GM18507 (cell line): ENCODE measurements around the gene ANXA7.
"Not testable (repeated sequence)": the region's sequence is repeated elsewhere in the genome, so short reads cannot be mapped to it uniquely, and the experiment has no call there.

Experiments
- DNase-seq: peaks from one replicate; pipeline ENCODE4 v3.0.0; 2011; ENCODE audit warnings: low read depth; ENCODE audit not compliant: insufficient read length; ENCODE audit errors: extremely low spot score
- FAIRE-seq: peaks from 2 replicates; lab custom pipeline; 2011; peaks lifted over from hg19 to GRCh38; lab: Jason Lieb, UNC

Gene ANXA7

DNA sequence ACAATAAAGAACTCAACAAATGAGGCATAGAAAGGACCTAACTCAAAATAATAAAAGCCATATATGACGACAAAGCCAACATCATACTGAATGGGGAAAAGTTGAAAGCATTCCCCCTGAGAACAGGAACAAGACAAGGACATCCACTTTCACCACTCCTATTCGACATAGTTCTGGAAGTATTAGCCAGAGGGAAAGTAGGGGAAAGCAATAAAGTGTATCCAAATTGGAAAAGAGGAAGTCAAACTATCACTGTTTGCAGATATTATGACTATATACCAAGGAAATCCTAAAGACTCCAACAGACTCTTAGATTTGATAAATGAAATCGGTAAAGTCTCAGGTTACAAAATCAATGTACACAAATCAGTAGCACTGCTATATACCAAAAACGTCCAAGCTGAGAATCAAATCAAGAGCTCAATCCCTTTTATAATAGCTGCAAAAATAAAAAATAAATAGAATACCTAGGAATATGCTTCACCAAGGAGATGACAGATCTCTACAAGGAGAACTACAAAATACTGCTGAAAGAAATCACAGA is 4.8 kb downstream of the ANXA7 start:
- FAIRE-seq = no peak
- DNase-seq = no peak

DNA sequence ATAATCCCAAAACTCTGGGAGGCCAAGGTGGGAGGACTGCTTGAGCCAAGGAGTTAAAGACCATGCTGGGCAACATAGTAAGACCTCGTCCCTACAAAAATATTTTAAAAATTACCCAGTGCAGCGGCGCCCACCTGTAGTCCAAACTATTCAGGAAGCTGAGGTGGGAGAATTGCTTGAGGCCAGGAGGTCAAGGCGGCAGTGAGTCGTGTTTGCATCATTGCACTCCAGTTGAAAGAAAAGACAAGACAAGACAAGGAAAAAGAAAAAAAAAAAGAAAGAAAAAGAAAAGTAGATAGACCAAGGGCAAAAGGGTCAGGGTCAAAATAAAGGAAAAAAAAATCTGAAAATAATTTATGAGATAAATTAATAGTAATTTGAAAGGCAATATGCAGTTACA is 5.8 kb downstream of the ANXA7 start:
- DNase-seq (no peak), FAIRE-seq (no peak)

DNA sequence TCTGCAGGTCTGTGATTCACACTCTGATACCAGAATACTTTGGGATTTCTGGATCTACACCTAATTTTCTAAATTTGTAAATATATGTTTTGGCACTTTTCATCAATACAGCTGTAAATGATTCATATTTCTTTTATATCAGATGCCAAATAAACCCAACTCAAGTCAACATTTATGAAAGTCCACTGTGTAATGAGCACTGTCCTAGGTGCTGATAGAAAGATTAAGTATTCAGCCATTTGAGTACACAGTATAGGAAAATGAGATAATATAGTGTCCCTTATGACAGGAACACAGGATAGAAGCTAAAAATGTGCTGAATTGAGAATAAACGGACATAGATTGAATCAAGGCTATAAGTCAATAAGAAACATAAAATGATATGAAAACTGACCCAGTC is 6.4 kb downstream of the ANXA7 start:
- DNase-seq (no peak), FAIRE-seq (no peak)

DNA sequence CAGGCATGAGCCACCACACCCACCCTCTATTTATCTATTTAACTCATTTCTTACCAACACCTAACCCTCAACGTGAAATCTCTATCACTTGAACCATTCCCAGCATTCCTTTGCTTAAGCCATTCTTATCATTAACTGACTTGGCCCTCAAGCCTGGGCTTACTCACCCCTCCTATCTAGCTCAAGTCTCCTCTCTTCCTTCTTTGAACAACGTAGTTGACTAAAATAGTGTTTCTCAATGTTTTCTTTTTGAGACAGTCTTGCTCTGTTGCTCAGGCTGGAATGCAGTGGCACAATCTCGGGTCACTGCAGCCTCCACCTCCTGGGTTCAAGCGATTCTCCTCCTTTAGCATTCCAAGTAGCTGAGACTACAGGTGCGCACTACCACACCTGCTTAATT is 7.0 kb downstream of the ANXA7 start:
- no peak for FAIRE-seq
- DNase-seq = no peak

- DNase-seq (no peak), FAIRE-seq (peak; percentile 41)
Observed at GRCh38 chr10:73405556-73405955, 8.3 kb downstream of the ANXA7 start.

DNA sequence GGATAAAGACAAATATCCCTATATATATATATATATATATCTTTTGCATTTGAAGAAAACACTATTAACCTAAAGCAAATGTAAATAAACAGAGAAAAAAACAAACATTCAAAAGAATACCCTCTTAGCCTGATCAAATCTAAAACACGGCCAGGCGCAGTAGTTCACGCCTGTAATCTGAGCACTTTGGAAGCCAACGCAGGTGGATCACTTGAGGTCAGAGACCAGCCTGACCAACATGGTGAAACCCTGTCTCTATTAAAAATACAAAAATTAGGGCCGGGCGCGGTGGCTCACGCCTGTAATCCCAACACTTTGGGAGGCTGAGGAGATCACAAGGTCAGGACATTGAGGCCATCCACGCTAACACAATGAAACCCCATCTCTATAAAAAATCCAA is 9.2 kb downstream of the ANXA7 start:
- FAIRE-seq (no peak), DNase-seq (no peak)

DNA sequence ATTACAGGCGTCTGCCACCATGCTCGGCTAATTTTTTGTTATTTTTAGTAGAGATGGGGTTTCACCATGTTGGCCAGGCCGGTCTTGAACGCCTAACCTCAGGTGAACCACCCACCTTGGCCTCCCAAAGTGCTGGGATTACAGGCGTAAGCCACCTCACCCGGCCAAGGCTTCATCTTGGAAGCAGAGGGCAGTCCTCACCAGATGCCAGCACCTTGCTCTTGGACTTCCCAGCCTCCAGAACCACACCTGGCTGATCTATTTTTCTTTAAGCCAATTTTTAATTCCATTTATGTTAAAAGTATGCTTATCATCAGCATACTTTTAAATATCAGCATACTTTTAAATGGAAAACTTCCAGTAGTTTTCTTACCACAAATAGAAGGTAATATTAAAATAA is 12.2 kb downstream of the ANXA7 start:
- DNase-seq (no peak), FAIRE-seq (no peak)

GRCh38 chr10:73399063-73399462 is 14.8 kb downstream of the ANXA7 start:
- no peak for DNase-seq
- FAIRE-seq = no peak

DNA sequence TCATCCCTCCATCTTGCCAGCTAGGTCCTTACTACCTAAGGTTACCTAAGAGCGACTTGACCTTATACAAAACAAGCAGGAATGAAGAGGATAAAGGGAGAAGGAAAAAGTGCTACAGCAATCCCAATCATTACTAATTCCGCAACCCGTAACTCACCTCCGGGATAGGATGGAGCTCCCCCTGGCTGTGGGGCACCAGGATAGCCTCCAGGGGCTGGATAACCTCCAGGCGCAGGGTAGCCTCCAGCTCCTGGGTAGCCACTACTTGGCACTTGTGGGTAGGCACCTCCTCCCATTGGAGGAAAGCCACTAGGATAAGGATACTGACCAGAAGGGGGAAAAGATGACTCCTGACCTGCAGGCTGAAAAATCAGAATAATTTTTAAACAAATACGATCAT is 15.8 kb downstream of the ANXA7 start:
- FAIRE-seq (no peak), DNase-seq (no peak)

DNA sequence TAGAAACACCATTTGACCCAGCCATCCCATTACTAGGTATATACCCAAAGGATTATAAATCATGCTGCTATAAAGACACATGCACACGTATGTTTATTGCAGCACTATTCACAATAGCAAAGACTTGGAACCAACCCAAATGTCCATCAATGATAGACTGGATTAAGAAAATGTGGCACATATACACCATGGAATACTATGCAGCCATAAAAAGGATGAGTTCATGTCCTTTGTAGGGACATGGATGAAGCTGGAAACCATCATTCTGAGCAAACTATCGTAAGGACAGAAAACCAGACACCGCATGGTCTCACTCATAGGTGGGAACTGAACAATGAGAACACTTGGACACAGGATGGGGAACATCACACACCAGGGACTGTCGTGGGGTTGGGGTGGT is 19.5 kb downstream of the ANXA7 start:
- not testable (repeated sequence) for FAIRE-seq, DNase-seq

GRCh38 chr10:73388228-73388627 is 25.6 kb downstream of the ANXA7 start:
- DNase-seq = no peak
- no peak for FAIRE-seq

DNA sequence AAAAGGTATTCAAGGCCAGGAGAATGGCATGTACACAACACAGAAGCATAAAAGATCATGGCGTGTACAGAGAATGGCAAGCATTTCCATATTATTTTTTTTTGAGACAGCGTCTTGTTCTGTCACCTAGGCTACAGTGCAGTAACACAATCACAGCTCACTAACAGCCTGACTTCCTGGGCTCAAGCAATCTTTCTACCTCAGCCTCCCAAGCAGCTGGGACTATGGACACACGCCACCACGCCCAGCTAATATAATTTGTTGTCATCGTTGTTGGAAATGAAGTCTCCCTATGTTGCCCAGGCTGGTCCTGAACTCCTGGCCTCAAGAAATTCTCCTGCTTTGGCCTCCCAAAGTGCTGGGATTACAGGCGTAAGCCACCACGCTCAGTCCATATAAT is 27.3 kb downstream of the ANXA7 start:
- DNase-seq (no peak), FAIRE-seq (no peak)

GRCh38 chr10:73379064-73379748 is 34.7 kb downstream of the ANXA7 start:
- FAIRE-seq (no peak), DNase-seq (no peak)

DNA sequence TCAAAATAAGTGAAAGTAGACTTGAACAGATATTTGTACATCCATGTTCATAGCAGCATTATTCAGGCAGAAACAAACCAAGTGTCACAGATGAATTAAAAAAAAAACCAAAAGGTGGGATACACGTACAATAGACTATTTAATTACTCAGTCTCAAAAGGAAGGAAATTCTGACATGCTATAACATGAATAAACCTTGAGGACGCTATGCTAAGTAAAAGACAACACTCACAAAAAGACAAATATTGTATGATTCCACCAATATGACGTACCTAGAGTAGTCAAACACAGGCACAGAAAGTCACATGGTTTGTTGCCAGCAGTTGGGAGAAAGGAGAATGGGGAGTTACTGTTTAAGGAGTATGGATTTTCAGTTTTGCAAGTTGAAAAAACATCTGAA is 37.2 kb downstream of the ANXA7 start:
- FAIRE-seq = no peak
- DNase-seq = no peak

DNA sequence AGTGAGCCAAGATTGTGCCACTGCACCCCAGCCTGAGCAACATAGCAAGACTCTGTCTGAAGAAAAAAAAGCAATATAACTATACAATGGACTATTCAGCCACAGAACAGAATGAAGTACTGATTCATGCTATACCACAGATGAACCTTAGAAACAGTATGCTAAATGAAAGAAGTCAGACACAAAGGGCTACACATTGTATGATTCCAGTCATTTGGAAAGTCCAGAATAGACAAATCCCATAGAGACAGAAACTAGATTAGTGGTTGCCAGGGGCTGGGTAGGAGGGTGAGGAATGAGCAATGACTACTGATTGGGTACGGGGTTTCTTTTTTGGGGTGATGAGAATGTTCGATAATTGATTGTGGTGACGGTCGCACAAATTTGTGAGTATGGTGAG is 45.6 kb downstream of the ANXA7 start:
- FAIRE-seq (no peak), DNase-seq (no peak)

DNA sequence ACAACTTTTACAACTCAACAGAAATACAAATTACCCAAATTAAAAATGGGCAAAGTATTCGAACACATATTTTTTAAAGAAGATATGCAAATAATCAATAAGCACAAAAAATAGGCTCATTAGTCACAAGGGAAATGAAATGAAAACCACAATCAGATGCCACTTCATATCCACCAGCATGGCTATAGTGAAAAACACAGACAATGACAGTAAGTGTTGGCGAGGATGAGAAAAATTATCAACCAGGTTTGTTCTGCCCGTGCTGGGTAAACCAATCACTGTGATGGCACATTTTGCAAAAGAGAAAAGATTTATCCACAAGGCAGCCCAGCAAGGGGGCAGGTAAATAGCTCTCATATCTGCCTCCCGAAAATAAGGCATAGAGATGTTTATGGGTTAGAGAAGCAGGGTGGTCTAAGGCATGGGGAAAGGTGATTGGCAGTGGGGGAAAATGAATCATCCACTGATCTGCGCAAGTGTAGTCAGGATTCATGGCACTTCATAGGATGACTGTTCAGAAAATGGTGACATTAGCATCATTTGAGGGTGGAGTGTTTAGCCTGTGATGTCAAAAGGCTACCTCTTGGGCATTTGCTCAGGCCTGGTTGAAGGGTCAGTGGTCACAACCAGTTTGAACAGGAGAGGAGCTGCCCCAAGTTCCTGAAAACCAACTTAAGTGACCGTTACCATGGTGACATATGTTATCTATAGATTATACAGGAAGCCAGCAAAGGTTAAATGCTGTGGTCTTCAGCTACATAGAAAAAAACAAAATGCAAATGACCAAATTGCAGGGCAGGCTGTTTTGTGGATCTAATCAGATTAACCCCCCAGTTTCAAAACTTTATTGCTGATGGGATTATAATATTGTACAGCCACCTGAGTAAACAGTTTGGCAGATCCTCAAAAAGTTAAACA is 47.2 kb downstream of the ANXA7 start:
- no peak for FAIRE-seq
- DNase-seq = peak; percentile 5

GRCh38 chr10:73364964-73365363 is 48.9 kb downstream of the ANXA7 start:
- no peak for DNase-seq
- no peak for FAIRE-seq

DNA sequence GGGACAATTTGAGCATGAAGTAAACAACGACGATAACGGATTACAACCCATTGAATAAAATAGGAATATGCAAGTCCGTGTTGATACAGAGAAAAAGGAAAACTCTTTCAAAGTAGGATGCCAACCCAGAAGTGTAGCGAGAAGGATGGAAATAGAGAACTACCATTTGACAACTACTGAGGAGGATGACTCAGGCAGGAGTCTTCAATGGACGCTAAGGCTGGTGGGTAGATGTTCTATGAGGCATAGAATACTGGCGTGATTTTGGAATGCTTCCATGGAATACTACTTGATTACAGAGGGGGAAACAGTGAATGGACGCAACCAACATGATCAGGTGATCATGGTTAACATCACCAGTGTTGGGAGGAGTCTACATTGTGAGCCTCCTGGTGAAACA is 54.4 kb downstream of the ANXA7 start:
- DNase-seq = no peak
- FAIRE-seq = no peak

DNA sequence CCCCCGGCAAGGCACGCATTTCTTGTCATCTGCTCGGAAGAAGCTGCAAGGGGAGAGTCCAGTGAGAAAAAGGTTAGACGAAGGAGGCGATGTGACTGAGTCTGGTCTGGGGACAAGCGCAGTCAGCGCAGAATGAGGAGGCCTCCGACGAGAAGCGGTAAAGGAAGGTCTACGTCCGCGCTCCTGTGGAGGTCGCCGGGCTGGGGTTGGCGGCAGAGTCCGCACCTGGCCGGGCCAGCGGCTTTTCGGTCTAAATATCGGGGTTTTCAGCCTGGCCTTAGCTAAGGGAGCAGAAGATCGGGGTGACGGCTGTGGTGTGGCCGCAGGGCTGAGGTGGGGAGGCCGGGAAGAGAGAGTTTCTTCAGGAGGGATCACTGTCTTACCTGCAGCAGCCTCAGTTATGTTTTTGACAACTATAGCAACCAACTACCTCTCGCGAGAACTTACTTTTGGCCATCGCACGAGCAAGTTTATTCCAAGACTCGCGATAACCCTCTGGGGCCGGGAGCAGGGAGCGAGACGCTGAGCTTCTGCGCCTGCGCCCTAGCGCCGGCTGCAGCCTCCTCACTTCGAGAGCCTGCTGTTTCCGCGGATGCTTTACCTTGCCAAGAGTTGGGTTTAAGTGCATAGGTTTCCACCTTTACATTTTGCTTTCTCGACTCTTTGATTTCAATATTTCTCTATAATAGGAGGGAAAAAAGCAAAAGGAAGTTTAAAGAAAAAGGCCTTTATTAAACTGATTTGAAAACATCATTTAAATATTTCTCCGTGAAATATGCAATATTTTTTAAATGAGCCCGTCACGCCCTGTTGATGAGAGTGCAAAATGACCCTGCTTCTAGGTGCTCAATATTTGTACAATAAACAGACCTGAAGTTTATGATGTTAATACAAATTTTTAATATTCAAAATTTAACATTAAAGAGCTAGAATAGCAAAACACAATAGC is 55.3 kb downstream of the ANXA7 start, which contains the start of gene CFAP70:
TSS of gene CFAP70 (minus strand) at position 534 of the 949 bp plus-strand sequence. CDS start 4,068 bp downstream, outside the sequence.
- peak; percentile 89 for DNase-seq
- peak; percentile 99 for FAIRE-seq
